ENCODE data around the gene FGGY. TPM values are rescaled to one million over a fixed set of nuclear protein-coding genes. Genes with fewer than 3 reads are reported as not detected.
"Not testable (repeated sequence)": the region's sequence is repeated elsewhere in the genome, so short reads cannot be mapped to it uniquely, and the experiment has no call there.

Gene FGGY
- 10 to 100 TPM; 13.3 to 22.3 (median 17.1) TPM for polyA plus RNA-seq (ENCODE audit: insufficient read depth in 1 of 5, insufficient read length in 5 of 5, low replicate concordance in 1 of 5)
- long read RNA-seq, donor 1, partial matches to known transcripts: 11 of 12 reads
- long read RNA-seq, donor 1, other reads (novel, unspliced or antisense): 0 of 12 reads
- long read RNA-seq, donor 2: 0 reads
- long read RNA-seq, donor 3: 0 reads
- long read RNA-seq, donor 4: 0 reads
- long read RNA-seq, donor 5, partial matches to known transcripts: 5 of 5 reads
- long read RNA-seq, donor 5, other reads (novel, unspliced or antisense): 0 of 5 reads
- long read RNA-seq, donor 6, partial matches to known transcripts: 0 of 2 reads
- long read RNA-seq, donor 6, other reads (novel, unspliced or antisense): 0 of 2 reads
- long read RNA-seq, donor 7, partial matches to known transcripts: 12 of 12 reads
- long read RNA-seq, donor 7, other reads (novel, unspliced or antisense): 0 of 12 reads
- long read RNA-seq, donor 8: 0 reads

GRCh38 chr1:59296358-59297256 lies at the start of gene FGGY:
Gene FGGY (plus strand): TSS chr1:59297094. CDS start chr1:59321550, 24,456 bp downstream.
- DNase-seq: peak; percentile 97 to 98

- no peak for DNase-seq
Observed at GRCh38 chr1:59248758-59249157, 48.1 kb upstream of the FGGY start.

DNA sequence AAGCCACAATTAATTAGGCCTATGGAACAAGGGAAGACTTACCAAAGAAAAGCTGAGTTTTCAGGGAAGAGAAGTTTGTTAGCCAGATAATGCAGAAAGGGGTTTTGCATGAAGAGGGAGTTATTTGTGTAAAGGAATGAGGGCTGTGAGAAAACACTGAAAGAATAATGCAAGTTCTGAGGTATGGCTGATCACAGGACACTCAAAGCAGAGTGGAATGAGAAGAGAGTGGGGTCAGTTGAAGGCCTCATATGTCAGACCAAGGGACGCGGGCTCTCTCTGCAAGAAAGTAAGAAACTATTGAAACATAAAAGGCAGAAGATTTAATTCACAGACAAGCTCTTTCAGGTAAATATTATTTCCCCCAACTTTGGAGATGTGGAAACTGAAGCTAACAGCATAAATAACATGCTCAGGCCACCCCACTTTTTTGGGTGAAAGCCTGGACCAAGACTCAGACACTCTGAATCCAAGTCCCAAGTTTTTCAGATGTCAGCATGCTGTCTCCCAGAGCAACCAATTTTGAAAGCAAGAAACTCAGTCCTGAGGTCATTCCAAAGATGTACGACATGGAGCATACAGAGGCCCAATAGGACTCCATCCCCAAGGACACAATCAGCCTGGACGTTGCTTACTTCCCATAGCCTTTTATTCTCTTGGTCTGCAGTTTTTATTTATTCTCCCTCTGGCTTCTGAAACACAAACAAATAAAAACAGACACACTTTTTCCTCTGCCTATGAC lies 47.3 kb upstream of the FGGY start:
- DNase-seq: no peak

- DNase-seq: not testable (repeated sequence)
Observed at GRCh38 chr1:59251061-59251460, 45.8 kb upstream of the FGGY start.

DNA sequence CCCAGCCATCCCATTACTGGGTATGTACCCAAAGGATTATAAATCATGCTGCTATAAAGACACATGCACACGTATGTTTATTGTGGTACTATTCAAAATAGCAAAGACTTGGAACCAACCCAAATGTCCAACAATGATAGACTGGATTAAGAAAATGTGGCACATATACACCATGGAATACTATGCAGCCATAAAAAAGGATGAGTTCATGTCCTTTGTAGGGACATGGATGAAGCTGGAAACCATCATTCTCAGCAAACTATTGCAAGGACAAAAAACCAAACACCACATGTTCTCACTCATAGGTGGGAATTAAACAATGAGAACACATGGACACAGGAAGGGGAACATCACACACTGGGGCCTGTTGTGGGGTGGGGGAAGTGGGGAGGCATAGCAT lies 40.5 kb upstream of the FGGY start:
- not testable (repeated sequence) for DNase-seq

GRCh38 chr1:59258412-59259032 lies 38.4 kb upstream of the FGGY start:
- DNase-seq: no peak

DNA sequence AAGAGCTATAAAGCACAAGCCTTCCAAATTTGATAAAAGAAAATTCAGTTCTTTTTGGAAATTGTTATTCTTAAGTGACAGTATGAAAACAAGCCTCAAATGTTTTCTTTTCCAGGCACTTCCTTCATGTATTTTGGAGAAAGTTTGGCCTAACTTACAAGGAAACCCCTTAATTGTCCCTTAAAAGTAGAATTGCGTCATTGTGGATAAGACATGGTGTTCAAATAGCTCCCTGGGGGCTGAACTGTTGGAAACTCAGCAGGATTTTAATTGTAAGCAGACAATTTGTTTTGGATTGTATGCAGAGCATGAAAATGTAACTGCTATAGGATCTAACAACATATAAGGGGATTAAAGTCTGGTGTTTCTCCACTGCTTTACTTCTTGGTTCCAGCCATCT lies 35.4 kb upstream of the FGGY start:
- peak; percentile 49 to 66 for DNase-seq

GRCh38 chr1:59262631-59263030 lies 34.3 kb upstream of the FGGY start:
- no peak for DNase-seq

GRCh38 chr1:59263111-59263510 lies 33.8 kb upstream of the FGGY start:
- DNase-seq: no peak

DNA sequence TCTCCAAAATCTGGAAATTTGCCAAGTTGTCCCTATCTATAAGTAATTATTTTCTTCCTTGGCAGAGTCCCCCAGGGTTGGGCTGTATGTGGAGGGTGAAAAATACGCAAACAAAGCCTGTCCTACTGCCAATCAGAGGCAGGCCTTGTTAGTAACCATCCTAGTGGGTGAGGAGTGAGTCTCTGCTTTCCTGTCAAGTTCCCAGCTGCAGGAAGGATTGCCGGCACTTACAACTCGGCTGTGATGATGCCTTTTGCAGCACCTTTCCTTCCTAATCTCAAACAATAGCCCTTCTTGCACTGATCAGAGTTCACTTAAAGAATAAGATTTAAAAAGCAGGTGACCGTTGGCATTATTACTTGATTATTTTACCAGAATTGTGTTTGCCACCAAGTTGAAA lies 31.3 kb upstream of the FGGY start:
- DNase-seq: no peak

GRCh38 chr1:59266180-59266926 lies 30.5 kb upstream of the FGGY start:
- no peak for DNase-seq

DNA sequence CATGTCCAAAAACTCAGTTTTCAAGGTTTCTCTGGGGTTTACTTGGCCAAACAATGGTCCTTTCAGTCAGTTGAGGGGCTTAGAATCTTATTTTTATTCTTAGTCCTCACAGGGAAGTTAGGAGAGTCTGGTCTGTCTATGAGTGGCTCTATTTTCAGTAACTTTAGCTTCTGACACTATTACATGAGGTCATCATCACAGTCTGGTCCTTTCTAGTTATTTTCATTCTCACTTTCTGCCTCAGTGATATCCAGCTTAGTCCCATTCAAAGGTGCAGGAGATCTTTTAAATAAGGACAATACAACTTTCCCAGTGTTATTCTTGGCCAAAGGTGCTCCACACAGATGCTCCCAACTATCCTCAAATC lies 30.0 kb upstream of the FGGY start:
- DNase-seq: no peak

GRCh38 chr1:59268406-59268805 lies 28.5 kb upstream of the FGGY start:
- no peak for DNase-seq

GRCh38 chr1:59271561-59272260 lies 25.2 kb upstream of the FGGY start:
- no peak for DNase-seq

DNA sequence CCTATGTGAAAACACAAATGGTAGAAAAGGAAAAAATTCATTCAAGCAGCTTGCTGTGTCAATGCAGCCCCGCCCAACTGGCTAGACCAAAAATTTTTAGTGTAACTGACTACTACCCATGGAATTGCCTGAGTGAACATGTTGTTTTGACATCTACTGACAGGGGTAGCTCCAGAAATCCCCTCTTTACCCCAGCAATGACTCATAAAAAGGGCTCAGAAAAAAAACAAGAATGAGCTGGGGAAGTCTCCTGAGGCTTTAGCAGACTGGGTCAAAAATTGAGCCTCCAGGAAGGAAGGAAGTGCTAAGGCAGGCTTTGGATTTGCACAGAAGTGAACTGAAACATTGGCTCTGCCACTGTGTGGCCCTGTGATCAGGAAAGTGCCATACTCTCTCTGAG lies 24.4 kb upstream of the FGGY start:
- no peak for DNase-seq

GRCh38 chr1:59276439-59276851 lies 20.4 kb upstream of the FGGY start:
- no peak for DNase-seq

GRCh38 chr1:59278780-59279354 lies 18.0 kb upstream of the FGGY start:
- DNase-seq: no peak

DNA sequence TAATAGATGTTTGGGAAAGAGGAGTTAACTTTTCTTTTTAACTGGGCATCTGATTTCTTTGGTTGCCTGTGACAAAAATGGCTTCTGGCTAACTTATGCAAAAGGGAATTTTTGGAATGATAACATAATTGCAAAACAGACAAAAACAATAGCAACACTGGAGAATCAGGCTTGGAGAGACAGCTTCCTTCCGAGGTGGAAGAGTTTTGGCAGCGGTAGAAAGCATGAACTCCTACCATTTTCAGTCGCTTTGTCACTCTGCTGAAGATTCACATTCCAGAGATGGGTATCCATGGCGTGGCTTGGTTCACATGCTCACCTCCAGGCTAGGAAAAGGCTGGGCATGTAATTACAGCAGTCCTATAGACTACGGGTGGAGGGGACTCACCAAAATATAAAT lies 17.2 kb upstream of the FGGY start:
- no peak for DNase-seq

GRCh38 chr1:59282951-59283350 lies 13.9 kb upstream of the FGGY start:
- DNase-seq: no peak

- DNase-seq: no peak
Observed at GRCh38 chr1:59285691-59286090, 11.2 kb upstream of the FGGY start.

Data from right lung (tissue), 10 donors.